NCI-H1048 (cell line): ENCODE data around the gene PSMB4.
"Not testable (repeated sequence)": the region's sequence is repeated elsewhere in the genome, so short reads cannot be mapped to it uniquely, and the experiment has no call there.

Source experiments
- DNase-seq: peaks from one replicate; lab custom pipeline; 2025; lab: John Stamatoyannopoulos, UW

PSMB4 gene

GRCh38 chr1:151399324-151400171, at the start of gene PSMB4:
Gene PSMB4, plus strand, starts transcription at chr1:151399573. Its CDS starts 15 bp downstream, at chr1:151399588.
- peak; percentile 86 for DNase-seq

- not testable (repeated sequence) for DNase-seq
Measured at GRCh38 chr1:151350323-151350722, 49.0 kb upstream of the PSMB4 start.

GRCh38 chr1:151352021-151352718, 47.2 kb upstream of the PSMB4 start:
- DNase-seq = no peak

- DNase-seq = no peak
Measured at GRCh38 chr1:151356696-151357095, 42.7 kb upstream of the PSMB4 start.

GRCh38 chr1:151361883-151362282, 37.5 kb upstream of the PSMB4 start:
- no peak for DNase-seq

- DNase-seq = no peak
Measured at GRCh38 chr1:151362308-151363155, 36.8 kb upstream of the PSMB4 start.

GRCh38 chr1:151364996-151365395, 34.4 kb upstream of the PSMB4 start:
- no peak for DNase-seq

GRCh38 chr1:151367658-151368392, 31.5 kb upstream of the PSMB4 start:
- DNase-seq = no peak

GRCh38 chr1:151368393-151369301, 30.7 kb upstream of the PSMB4 start:
- no peak for DNase-seq

GRCh38 chr1:151369302-151369610, 30.1 kb upstream of the PSMB4 start:
- DNase-seq = no peak

GRCh38 chr1:151369621-151370048, 29.7 kb upstream of the PSMB4 start:
- no peak for DNase-seq

- no peak for DNase-seq
Measured at GRCh38 chr1:151370211-151370911, 29.0 kb upstream of the PSMB4 start.

GRCh38 chr1:151371370-151372057, 27.9 kb upstream of the PSMB4 start:
- DNase-seq = no peak

- no peak for DNase-seq
Measured at GRCh38 chr1:151372058-151372934, 27.1 kb upstream of the PSMB4 start, which contains the start of gene SELENBP1. Gene SELENBP1, minus strand, starts transcription at chr1:151372705. Its CDS starts 64 bp downstream, at chr1:151372641.

- DNase-seq = no peak
Measured at GRCh38 chr1:151373196-151373595, 26.2 kb upstream of the PSMB4 start.

- DNase-seq = no peak
Measured at GRCh38 chr1:151377150-151377884, 22.1 kb upstream of the PSMB4 start.

- no peak for DNase-seq
Measured at GRCh38 chr1:151384584-151384983, 14.8 kb upstream of the PSMB4 start.

- no peak for DNase-seq
Measured at GRCh38 chr1:151386002-151386401, 13.4 kb upstream of the PSMB4 start.
